OCI-LY7 (cell line): ENCODE measurements around the gene RPS6KA2. TPM values are rescaled to one million over a fixed set of nuclear protein-coding genes. Genes with fewer than 3 reads are reported as not detected.

Experiments
- BruUV-seq: library from RNA; stranded (reverse); fragments of 400-500 nt; replicated peaks from 2 replicates; lab custom pipeline; 2021; lab: Mats Ljungman, UMichigan
- CTCF ChIA-PET: fragments of 300-600 bp; sonication (Branson Sonifier 250); formaldehyde crosslinking; loops from one replicate; lab custom pipeline; 2022; ENCODE audit warnings: antibody characterized with exemption; ENCODE audit not compliant: unreplicated experiment; lab: Charles Lee
- POLR2A ChIA-PET: fragments of 300-600 bp; sonication (Branson Sonifier 250); formaldehyde crosslinking; loops from one replicate; lab custom pipeline; 2022; ENCODE audit warnings: antibody characterized with exemption; lab: Charles Lee
- DNase-seq: peaks from one replicate; pipeline ENCODE4 v3.0.0-alpha.2; 2015; ENCODE audit warnings: low spot score
- H2AFZ ChIP-seq: fragments of 200-600 bp; sonication (generic), shearing (Covaris generic); 2 replicates; pipeline ENCODE4 v1.6.1; 2014; ENCODE audit warnings: mild to moderate bottlenecking, antibody characterized with exemption, low read length, moderate library complexity
- H3K27ac ChIP-seq: fragments of 200-600 bp; sonication (generic); 2 replicates; pipeline ENCODE4 v1.5.1; 2014; ENCODE audit warnings: mixed run types, low read depth, mild to moderate bottlenecking, moderate library complexity, low read length, inconsistent platforms; ENCODE audit not compliant: poor library complexity, severe bottlenecking
- H3K36me3 ChIP-seq: fragments of 200-600 bp; sonication (generic); 2 replicates; pipeline ENCODE4 v1.6.1; 2014; ENCODE audit warnings: mild to moderate bottlenecking, antibody characterized with exemption, low read length, moderate library complexity, mixed read lengths; ENCODE audit not compliant: insufficient read depth
- H3K4me1 ChIP-seq: fragments of 200-600 bp; sonication (generic); 2 replicates; pipeline ENCODE4 v1.5.1; 2014; ENCODE audit warnings: mild to moderate bottlenecking, low read length; ENCODE audit not compliant: insufficient read depth, poor library complexity, severe bottlenecking
- H3K4me2 ChIP-seq: fragments of 200-600 bp; sonication (generic); 2 replicates; pipeline ENCODE4 v1.6.1; 2014; ENCODE audit warnings: mild to moderate bottlenecking, low read length
- H3K4me3 ChIP-seq: fragments of 200-600 bp; sonication (generic); 2 replicates; pipeline ENCODE4 v1.5.1; 2014; ENCODE audit warnings: mild to moderate bottlenecking, low read depth, low read length; ENCODE audit not compliant: poor library complexity, severe bottlenecking
- H3K79me2 ChIP-seq: fragments of 200-600 bp; sonication (generic); 2 replicates; pipeline ENCODE4 v1.6.1; 2016; ENCODE audit warnings: low read depth, mild to moderate bottlenecking, low read length, moderate library complexity, mixed read lengths; ENCODE audit not compliant: insufficient read depth
- H3K9me2 ChIP-seq: fragments of 200-600 bp; sonication (generic); 2 replicates; pipeline ENCODE4 v1.6.1; 2016; ENCODE audit warnings: mild to moderate bottlenecking, low read length, mixed read lengths; ENCODE audit not compliant: insufficient read depth
- H3K9me3 ChIP-seq: fragments of 200-600 bp; sonication (generic); 2 replicates; pipeline ENCODE4 v1.6.1; 2014; ENCODE audit warnings: mild to moderate bottlenecking, mixed run types, low read length, mixed read lengths
- H4K20me1 ChIP-seq: fragments of 200-600 bp; sonication (generic); 2 replicates; pipeline ENCODE4 v1.6.1; 2014; ENCODE audit warnings: mild to moderate bottlenecking, antibody characterized with exemption, low read length, moderate library complexity, mixed read lengths; ENCODE audit not compliant: insufficient read depth
- EZH2phosphoT487 ChIP-seq: fragments of 200-600 bp; sonication (generic); IDR thresholded peaks from 2 replicates; pipeline ENCODE4 v1.6.1; 2018; ENCODE audit warnings: low read depth, borderline replicate concordance, mild to moderate bottlenecking, mixed run types, antibody characterized with exemption, low read length, moderate library complexity, mixed read lengths
- intact Hi-C: fragments of 100-400 bp; cut with micrococcal nuclease; formaldehyde crosslinking; loops from one replicate; pipeline ENCODE4 v1.10.0; 2022; ENCODE audit not compliant: unreplicated experiment
- total RNA-seq, 2 experiments: library from RNA; depleted of rRNA in 1 of 2; stranded (reverse); fragments of >200 nt in 1 of 2; shearing (Covaris generic) in 1 of 2; gene quantifications; 2 replicates each; pipeline ENCODE4 v1.2.3, GENCODE V29; 2014 to 2022
- TF ChIP-seq, protein P1 (sequence below): fragments of 200-600 bp; sonication (generic); conservative IDR thresholded peaks from 2 replicates; pipeline ENCODE4 v1.5.1; 2014; ENCODE audit warnings: mild to moderate bottlenecking, antibody characterized with exemption, low read length, moderate library complexity, mixed read lengths

The RPS6KA2 gene
- total RNA-seq, 2 experiments from 2014 or later: 0.69 to 1.9 TPM

DNA sequence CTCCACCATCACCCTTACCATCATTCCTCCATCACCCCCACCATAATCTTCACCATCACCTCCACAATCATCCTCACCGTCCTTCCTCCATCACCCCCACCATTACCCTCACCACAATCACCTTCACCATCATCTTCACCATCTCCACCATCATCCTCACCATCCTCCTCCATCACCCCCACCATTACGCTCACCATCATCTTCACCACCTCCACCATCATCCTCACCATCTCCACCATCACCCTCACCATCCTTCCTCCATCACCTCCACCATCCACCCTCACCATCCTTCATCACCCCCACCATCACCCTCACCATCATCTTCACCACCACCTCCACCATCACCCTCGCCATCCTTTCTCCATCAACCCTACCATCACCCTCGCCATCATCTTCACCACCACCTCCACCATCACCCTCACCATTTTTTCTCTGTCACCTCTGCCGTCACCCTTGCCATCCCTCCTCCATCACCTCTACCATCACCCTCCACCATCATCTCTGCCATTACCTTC is 211.2 kb downstream of the RPS6KA2 start:
- Histone ChIP-seq H2AFZ (no peak overlapping the region), H3K4me1 (no peaks in the 10 kb centered on the region), H3K27ac (no peak overlapping the region), H3K9me2 (no peaks in the 10 kb centered on the region), H3K9me3 (no peaks in the 10 kb centered on the region), H4K20me1 (no peaks in the 10 kb centered on the region), H3K79me2 (no peaks in the 10 kb centered on the region), H3K4me2 (no peak overlapping the region), H3K36me3 (no peaks in the 10 kb centered on the region), H3K4me3 (no peak overlapping the region)
- DNase-seq: no peak
- ChIA-PET CTCF (no interaction called here), POLR2A (no interaction called here)
- intact Hi-C loops: no loop called here
- no peak for TF ChIP-seq EZH2phosphoT487
- TF ChIP-seq, protein P1, sequence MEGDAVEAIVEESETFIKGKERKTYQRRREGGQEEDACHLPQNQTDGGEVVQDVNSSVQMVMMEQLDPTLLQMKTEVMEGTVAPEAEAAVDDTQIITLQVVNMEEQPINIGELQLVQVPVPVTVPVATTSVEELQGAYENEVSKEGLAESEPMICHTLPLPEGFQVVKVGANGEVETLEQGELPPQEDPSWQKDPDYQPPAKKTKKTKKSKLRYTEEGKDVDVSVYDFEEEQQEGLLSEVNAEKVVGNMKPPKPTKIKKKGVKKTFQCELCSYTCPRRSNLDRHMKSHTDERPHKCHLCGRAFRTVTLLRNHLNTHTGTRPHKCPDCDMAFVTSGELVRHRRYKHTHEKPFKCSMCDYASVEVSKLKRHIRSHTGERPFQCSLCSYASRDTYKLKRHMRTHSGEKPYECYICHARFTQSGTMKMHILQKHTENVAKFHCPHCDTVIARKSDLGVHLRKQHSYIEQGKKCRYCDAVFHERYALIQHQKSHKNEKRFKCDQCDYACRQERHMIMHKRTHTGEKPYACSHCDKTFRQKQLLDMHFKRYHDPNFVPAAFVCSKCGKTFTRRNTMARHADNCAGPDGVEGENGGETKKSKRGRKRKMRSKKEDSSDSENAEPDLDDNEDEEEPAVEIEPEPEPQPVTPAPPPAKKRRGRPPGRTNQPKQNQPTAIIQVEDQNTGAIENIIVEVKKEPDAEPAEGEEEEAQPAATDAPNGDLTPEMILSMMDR: no peak
- no TSS peak for BruUV-seq

- Histone ChIP-seq H4K20me1 (no peaks in the 10 kb centered on the region), H3K4me3 (no peak overlapping the region), H3K79me2 (no peaks in the 10 kb centered on the region), H2AFZ (no peak overlapping the region), H3K9me3 (no peaks in the 10 kb centered on the region), H3K4me1 (no peaks in the 10 kb centered on the region), H3K9me2 (no peaks in the 10 kb centered on the region), H3K36me3 (no peaks in the 10 kb centered on the region), H3K4me2 (no peak overlapping the region), H3K27ac (no peak overlapping the region)
- DNase-seq: no peak
- no TSS peak for BruUV-seq
- intact Hi-C loops: no loop called here
- TF ChIP-seq EZH2phosphoT487: no peak
- TF ChIP-seq, protein P1: no peak
- CTCF ChIA-PET: no interaction called here
- POLR2A ChIA-PET: no interaction called here
Measured at GRCh38 chr6:166415306-166415705, 211.7 kb downstream of the RPS6KA2 start.

DNA sequence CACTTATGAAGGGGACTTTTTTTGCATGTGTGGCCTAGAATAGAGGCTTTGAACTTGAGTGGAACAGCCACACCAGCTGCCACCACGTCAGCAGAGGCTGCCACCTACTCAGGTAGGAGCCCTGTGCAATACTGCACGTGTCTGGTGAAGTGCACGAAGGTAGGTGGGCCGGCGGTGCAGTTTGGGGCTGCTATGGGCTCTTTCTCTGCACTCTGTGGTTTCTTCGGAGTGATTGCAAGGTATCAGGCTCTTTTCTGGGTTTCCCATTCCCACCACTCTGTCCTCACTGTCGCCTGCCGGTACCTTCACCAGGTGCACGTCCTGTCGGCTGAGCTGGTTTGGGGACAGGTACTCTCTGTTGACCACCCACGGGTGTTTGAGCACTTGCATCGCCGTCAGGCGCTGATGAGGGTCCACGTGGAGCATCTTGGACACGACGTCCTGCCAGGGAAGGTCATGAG is 213.5 kb downstream of the RPS6KA2 start:
- no peaks in the 10 kb centered on the region for H3K9me2 ChIP-seq
- no peaks in the 10 kb centered on the region for H3K36me3 ChIP-seq
- H3K9me3 ChIP-seq: no peaks in the 10 kb centered on the region
- no peak overlapping the region for H3K4me3 ChIP-seq
- H2AFZ ChIP-seq: no peak overlapping the region
- BruUV-seq: no TSS peak
- DNase-seq: no peak
- POLR2A ChIA-PET: interaction anchor here (0.9 kb wide), 1 partner anchor 25 kb away, joined by 3 read pairs; no protein-coding TSS in a partner anchor
- H3K27ac ChIP-seq: no peak overlapping the region
- no peak overlapping the region for H3K4me2 ChIP-seq
- CTCF ChIA-PET: no interaction called here
- H3K79me2 ChIP-seq: no peaks in the 10 kb centered on the region
- H4K20me1 ChIP-seq: no peaks in the 10 kb centered on the region
- TF ChIP-seq, protein P1: no peak
- no peak for TF ChIP-seq EZH2phosphoT487
- intact Hi-C loops: no loop called here
- H3K4me1 ChIP-seq: no peaks in the 10 kb centered on the region
